RWPE2 (cell line): ENCODE measurements around the gene WBP2.
A peak's percentile ranks its signal among the peaks of the same experiment; 100 is the strongest.

ENCODE experiments used
- ATAC-seq: fragments of 200-7000 bp; cut with Tn5 transposase; 3 replicates; pipeline ENCODE4 v1.9.1; 2021; ENCODE audit warnings: low read depth
- DNase-seq: peaks from one replicate; pipeline ENCODE4 v3.0.0-alpha.2; 2020; ENCODE audit warnings: low spot score
- H3K27ac ChIP-seq: fragments of 450-650 bp; 2 replicates; pipeline ENCODE4 v1.5.1; 2017; ENCODE audit warnings: mild to moderate bottlenecking; ENCODE audit not compliant: poor library complexity, severe bottlenecking
- H3K27me3 ChIP-seq: fragments of 250-450 bp; sonication (Bioruptor Pico); 2 replicates; pipeline ENCODE4 v1.5.1; 2021; ENCODE audit warnings: mild to moderate bottlenecking, moderate library complexity; ENCODE audit not compliant: insufficient read depth, poor library complexity, severe bottlenecking
- H3K36me3 ChIP-seq: fragments of 250-450 bp; sonication (Bioruptor Pico); 2 replicates; pipeline ENCODE4 v1.5.1; 2020; ENCODE audit warnings: low read depth, mild to moderate bottlenecking, moderate library complexity
- H3K4me1 ChIP-seq: fragments of 250-450 bp; sonication (Bioruptor Pico); 2 replicates; pipeline ENCODE4 v1.5.1; 2021; ENCODE audit warnings: mild to moderate bottlenecking, moderate library complexity; ENCODE audit not compliant: insufficient read depth, poor library complexity, severe bottlenecking
- H3K4me3 ChIP-seq: fragments of 250-450 bp; sonication (Bioruptor Pico); 2 replicates; pipeline ENCODE4 v1.5.1; 2021; ENCODE audit warnings: mild to moderate bottlenecking, moderate library complexity; ENCODE audit not compliant: severe bottlenecking
- H3K9me3 ChIP-seq: fragments of 250-450 bp; sonication (Bioruptor Pico); 2 replicates; pipeline ENCODE4 v1.5.1; 2021; ENCODE audit warnings: mild to moderate bottlenecking, moderate library complexity; ENCODE audit not compliant: severe bottlenecking
- TF ChIP-seq, protein P1 (sequence below): fragments of 450-650 bp; IDR thresholded peaks from one replicate; pipeline ENCODE4 v1.5.1; 2017; ENCODE audit warnings: mild to moderate bottlenecking, moderate library complexity; ENCODE audit not compliant: poor library complexity, severe bottlenecking

The WBP2 gene

DNA sequence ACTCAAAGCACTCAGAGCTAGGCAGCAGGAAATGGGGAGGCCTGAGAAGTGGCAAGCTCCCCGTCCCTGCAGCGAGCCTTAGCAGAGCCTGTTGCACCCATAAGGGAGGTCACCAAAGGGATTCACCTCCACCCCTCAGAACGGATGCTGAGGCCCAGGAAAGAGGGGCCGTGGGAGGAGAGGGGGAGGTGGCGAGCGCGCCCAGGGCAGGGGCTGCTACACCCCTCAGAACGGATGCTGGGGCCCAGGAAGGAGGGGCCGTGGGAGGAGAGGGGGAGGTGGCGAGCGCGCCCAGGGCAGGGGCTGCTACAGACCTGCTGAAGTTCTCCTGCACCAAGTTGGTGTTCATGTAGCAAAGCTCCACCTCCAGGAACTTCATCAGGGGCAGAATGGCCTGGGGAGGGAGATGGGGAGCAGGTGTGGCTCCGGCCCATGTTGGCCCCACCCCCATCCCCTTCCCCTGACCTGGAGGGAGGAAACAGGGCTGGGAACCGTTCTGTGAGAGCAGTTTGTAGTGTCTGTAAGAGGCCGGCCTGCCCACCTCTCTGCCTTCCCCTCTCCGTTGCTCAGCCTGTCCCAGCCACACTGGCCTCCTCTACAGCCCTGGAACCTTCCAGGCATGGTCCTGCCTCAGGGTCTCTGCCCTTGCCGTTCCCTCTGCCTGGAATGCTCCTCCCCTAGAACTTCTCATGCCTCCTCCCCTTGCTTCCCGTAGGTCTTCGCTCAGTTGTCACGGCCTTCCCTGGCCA, 22.3 kb downstream of the WBP2 start:
- ATAC-seq (0 out of 3 replicates have a peak, but pooled peaks have one; percentile 3), DNase-seq (no peak)
- no peaks in the 10 kb centered on the region for H3K9me3 ChIP-seq
- no peaks in the 10 kb centered on the region for H3K36me3 ChIP-seq
- H3K27ac ChIP-seq = peak overlapping the region; percentile 39
- TF ChIP-seq, protein P1, sequence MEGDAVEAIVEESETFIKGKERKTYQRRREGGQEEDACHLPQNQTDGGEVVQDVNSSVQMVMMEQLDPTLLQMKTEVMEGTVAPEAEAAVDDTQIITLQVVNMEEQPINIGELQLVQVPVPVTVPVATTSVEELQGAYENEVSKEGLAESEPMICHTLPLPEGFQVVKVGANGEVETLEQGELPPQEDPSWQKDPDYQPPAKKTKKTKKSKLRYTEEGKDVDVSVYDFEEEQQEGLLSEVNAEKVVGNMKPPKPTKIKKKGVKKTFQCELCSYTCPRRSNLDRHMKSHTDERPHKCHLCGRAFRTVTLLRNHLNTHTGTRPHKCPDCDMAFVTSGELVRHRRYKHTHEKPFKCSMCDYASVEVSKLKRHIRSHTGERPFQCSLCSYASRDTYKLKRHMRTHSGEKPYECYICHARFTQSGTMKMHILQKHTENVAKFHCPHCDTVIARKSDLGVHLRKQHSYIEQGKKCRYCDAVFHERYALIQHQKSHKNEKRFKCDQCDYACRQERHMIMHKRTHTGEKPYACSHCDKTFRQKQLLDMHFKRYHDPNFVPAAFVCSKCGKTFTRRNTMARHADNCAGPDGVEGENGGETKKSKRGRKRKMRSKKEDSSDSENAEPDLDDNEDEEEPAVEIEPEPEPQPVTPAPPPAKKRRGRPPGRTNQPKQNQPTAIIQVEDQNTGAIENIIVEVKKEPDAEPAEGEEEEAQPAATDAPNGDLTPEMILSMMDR = no peak
- peaks cover 10% of the 10 kb centered on the region for H3K4me1 ChIP-seq
- no peaks in the 10 kb centered on the region for H3K27me3 ChIP-seq
- no peak overlapping the region for H3K4me3 ChIP-seq

DNA sequence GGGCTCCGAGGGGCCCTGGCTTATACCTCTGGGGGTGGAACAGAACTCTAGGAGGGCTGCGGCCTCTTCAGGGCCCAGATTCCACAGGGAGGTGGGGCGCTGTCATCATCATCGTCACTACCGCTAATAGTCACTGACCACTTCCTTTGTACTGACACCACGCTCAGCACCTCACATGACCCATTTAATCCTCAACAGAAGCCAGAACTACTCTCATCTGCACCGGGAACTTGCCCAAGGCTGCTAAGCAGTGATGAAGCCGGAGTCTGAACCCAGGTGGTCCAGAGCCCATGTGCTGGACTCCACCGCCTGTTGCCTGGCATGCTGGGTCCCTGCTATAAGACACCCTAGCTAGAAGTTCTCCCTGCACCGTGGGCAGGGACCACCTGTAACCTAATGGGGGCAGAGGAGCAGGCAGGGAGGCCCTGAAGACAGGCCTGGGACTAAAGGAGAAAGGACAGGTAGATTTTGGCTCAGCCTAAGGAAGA, 22.9 kb downstream of the WBP2 start:
- DNase-seq (no peak), ATAC-seq (peak; percentile 49)
- Histone ChIP-seq H3K4me3 (no peak overlapping the region), H3K27ac (peak overlapping the region; percentile 39), H3K36me3 (no peaks in the 10 kb centered on the region), H3K9me3 (no peaks in the 10 kb centered on the region), H3K27me3 (no peaks in the 10 kb centered on the region), H3K4me1 (peaks cover 10% of the 10 kb centered on the region)
- TF ChIP-seq, protein P1 = no peak

DNA sequence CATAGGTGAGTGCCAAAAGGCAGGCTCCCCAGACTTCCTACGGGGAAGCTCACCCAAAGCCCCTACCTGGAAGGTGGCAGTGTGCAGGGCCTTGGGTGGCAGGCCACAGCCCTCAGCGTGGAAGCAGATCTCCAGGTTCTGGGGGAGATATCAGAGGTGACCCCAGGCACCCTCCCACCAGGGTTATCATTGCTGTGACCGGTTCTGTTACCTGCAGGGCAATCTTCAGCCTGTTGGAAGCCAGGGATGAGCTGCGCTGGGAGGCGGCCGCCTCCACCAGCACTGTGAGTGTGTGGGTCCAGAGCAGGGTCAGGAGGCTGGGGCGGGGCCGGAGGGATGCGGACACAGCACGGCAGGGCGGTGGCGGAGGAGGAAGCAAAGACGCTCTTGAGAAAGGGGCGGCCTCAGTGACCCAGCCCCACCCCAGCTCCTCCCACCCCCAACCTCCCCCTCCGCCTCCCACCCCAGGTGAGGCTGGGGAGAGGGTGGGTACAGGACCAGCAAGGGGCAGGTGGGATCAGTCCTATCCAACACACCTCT, 24.0 kb downstream of the WBP2 start:
- Histone ChIP-seq H3K4me3 (no peak overlapping the region), H3K9me3 (no peaks in the 10 kb centered on the region), H3K27me3 (no peaks in the 10 kb centered on the region), H3K27ac (peak overlapping the region; percentile 39), H3K36me3 (no peaks in the 10 kb centered on the region), H3K4me1 (peaks cover 10% of the 10 kb centered on the region)
- no peak for ATAC-seq
- TF ChIP-seq, protein P1 = no peak
- no peak for DNase-seq

DNA sequence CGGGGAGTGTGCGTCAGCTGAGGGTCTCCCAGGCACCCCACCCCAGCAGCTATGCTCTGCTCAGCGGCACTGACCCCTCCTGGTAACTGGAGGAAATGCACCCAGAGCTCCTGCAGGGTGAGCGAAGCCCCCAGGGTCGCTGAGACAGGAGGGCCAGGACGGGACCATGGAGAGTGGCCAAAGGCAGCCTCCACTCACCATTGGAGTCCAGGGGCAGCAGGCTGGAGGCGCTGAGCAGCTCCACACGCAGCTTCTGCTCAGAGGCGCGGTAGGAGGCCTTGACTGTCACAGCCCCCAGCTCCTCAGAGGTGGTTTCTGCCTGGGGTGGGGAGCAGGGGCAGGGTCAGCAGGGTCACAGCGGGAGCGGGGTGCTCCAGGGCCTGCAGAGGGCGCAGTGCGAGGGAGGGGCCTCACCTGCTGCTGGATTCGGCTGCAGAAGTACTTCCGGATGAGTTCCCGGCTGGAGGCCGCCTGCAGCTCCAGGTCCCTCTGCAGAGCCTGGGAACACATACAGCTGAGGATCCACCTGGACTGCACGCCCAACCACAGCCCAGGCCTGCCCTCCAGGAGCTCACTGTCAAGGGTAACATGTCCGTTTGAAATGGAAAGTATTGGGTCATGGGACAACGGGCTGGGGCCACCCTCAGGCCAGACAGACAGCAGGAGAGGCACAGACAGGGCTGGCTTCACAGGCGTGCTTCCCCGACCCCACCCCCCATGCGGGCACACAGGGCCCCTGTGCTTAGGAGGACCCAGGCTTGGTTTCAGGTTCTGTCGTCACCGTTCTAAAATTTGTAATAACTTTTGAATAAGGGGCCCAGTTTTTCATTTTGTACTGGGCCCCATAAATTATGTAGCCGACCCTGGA, 24.7 kb downstream of the WBP2 start:
- Histone ChIP-seq H3K27me3 (no peaks in the 10 kb centered on the region), H3K4me1 (peaks cover 10% of the 10 kb centered on the region), H3K27ac (no peak overlapping the region), H3K4me3 (no peak overlapping the region), H3K36me3 (no peaks in the 10 kb centered on the region), H3K9me3 (no peaks in the 10 kb centered on the region)
- TF ChIP-seq, protein P1 = peak; percentile 32
- peak; percentile 61 for DNase-seq
- no peak for ATAC-seq
